Neural crest cell (in vitro differentiated cells): Measurements from ENCODE around the gene FBXL2. TPM values are rescaled to one million over a fixed set of nuclear protein-coding genes. Genes with fewer than 3 reads are reported as not detected.
A peak's percentile ranks its signal among the peaks of the same experiment; 100 is the strongest.
"Not testable (repeated sequence)": the region's sequence is repeated elsewhere in the genome, so short reads cannot be mapped to it uniquely, and the experiment has no call there.

Experiments
- DNase-seq: peaks from one replicate; pipeline ENCODE4 v3.0.0; 2021; ENCODE audit warnings: low read depth, mixed read lengths, low spot score
- H3K27ac Mint-ChIP-seq: one replicate; pipeline ENCODE4 v1.8.0; 2021; ENCODE audit warnings: mild to moderate bottlenecking, mixed read lengths; ENCODE audit not compliant: unreplicated experiment
- H3K27me3 Mint-ChIP-seq: 2 replicates; pipeline ENCODE4 v1.8.0; 2021; ENCODE audit warnings: low read depth, mild to moderate bottlenecking, mixed read lengths
- H3K36me3 Mint-ChIP-seq: 2 replicates; pipeline ENCODE4 v1.8.0; 2021; ENCODE audit warnings: low read depth, mild to moderate bottlenecking, mixed read lengths
- H3K4me1 Mint-ChIP-seq: 2 replicates; pipeline ENCODE4 v1.8.0; 2021; ENCODE audit warnings: mixed read lengths
- H3K4me3 Mint-ChIP-seq: one replicate; pipeline ENCODE4 v1.8.0; 2021; ENCODE audit warnings: mild to moderate bottlenecking, mixed read lengths
- H3K9me3 Mint-ChIP-seq: 2 replicates; pipeline ENCODE4 v1.8.0; 2021; ENCODE audit warnings: mixed read lengths
- total RNA-seq: library from RNA; stranded (reverse); gene quantifications from 2 replicates; pipeline ENCODE4 v1.2.1, GENCODE V29; 2021
- TF ChIP-seq, protein P1 (sequence below): fragments of 200-600 bp; sonication (generic); conservative IDR thresholded peaks from 2 replicates; pipeline ENCODE4 v1.5.0; 2021; ENCODE audit warnings: antibody characterized with exemption, mild to moderate bottlenecking

Gene FBXL2
- total RNA-seq, 1 donor from 2014 or later: 11.4 TPM

DNA sequence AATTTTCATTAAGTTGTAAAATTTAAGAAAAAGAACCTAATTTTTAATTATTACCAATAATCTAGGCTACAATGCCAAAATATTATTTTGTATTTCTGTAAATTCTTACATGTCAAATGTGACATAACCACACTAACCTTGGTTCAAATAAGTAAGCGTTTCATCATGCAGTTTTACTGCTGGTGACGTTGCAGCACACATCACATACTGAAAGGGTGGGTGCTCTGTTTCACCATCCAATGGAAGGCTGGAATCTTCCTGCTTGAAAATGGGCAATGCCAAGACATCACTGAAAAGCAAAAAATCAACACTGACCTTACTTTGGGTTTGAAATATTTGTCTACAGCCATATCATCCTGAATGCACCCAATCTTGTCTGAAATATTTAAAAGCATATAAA is 148.2 kb downstream of the FBXL2 start:
- no peak overlapping the region for H3K4me3 Mint-ChIP-seq
- TF ChIP-seq, protein P1, sequence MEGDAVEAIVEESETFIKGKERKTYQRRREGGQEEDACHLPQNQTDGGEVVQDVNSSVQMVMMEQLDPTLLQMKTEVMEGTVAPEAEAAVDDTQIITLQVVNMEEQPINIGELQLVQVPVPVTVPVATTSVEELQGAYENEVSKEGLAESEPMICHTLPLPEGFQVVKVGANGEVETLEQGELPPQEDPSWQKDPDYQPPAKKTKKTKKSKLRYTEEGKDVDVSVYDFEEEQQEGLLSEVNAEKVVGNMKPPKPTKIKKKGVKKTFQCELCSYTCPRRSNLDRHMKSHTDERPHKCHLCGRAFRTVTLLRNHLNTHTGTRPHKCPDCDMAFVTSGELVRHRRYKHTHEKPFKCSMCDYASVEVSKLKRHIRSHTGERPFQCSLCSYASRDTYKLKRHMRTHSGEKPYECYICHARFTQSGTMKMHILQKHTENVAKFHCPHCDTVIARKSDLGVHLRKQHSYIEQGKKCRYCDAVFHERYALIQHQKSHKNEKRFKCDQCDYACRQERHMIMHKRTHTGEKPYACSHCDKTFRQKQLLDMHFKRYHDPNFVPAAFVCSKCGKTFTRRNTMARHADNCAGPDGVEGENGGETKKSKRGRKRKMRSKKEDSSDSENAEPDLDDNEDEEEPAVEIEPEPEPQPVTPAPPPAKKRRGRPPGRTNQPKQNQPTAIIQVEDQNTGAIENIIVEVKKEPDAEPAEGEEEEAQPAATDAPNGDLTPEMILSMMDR: no peak
- DNase-seq: no peak
- no peaks in the 10 kb centered on the region for H3K9me3 Mint-ChIP-seq
- H3K27me3 Mint-ChIP-seq: no peaks in the 10 kb centered on the region
- peaks cover 11% of the 10 kb centered on the region for H3K36me3 Mint-ChIP-seq
- H3K27ac Mint-ChIP-seq: no peak overlapping the region
- peaks cover 33% of the 10 kb centered on the region for H3K4me1 Mint-ChIP-seq

DNA sequence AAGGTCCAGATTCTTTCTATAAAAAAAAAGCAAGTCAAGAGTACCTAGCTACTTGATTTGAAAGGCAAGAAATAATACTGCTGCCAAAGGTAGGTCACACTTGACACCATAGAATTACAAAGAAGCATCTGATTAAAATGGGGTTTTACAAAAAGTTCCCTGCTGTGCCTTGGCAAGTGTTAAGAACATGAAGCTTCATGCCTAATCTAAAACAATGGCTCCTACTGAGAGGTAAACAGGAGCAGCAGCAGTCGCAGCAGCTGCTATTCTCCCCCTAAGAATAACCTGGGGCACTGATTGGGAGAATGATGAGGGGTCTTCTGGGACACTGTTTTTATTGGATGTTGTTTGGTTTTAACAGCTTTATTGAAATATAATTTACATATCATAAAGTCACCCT is 148.8 kb downstream of the FBXL2 start:
- no peak for DNase-seq
- H3K9me3 Mint-ChIP-seq: no peaks in the 10 kb centered on the region
- TF ChIP-seq, protein P1: no peak
- peaks cover 38% of the 10 kb centered on the region for H3K4me1 Mint-ChIP-seq
- H3K4me3 Mint-ChIP-seq: no peak overlapping the region
- no peaks in the 10 kb centered on the region for H3K27me3 Mint-ChIP-seq
- H3K36me3 Mint-ChIP-seq: peaks cover 7% of the 10 kb centered on the region
- H3K27ac Mint-ChIP-seq: no peak overlapping the region

DNA sequence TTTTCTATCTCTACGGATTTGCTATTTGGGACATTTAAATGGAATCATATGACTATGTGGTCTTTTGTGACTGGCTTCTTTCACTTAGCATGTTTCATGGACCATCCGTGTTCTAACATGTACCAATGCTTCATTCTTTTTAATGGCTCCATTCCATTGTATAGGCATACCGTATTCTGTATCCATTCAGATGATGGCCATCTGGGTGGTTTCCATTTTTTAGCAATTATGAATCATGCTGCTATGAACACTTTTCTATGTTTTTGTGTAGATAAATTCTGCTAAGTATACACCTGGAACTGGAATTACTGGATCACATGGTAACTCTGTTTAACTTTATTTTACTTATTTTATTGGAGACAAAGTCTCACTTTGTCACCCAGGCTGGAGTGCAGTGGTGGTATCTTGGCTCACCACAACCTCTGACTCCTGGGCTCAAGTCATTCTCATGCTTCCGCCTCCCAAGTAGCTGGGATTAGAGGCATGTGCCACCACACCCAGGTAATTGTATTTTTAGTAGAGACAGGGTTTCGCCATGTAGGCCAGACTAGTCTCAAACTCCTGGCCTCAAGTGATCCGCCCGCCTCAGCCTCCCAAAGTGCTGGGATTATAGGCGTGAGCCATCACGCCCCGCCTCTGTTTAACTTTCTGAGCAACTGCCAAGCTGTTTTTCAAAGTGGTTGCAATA is 149.5 kb downstream of the FBXL2 start:
- no peaks in the 10 kb centered on the region for H3K9me3 Mint-ChIP-seq
- no peaks in the 10 kb centered on the region for H3K27me3 Mint-ChIP-seq
- no peak overlapping the region for H3K4me3 Mint-ChIP-seq
- TF ChIP-seq, protein P1: no peak
- H3K4me1 Mint-ChIP-seq: peaks cover 40% of the 10 kb centered on the region
- no peak overlapping the region for H3K27ac Mint-ChIP-seq
- DNase-seq: no peak
- peaks cover 6% of the 10 kb centered on the region for H3K36me3 Mint-ChIP-seq

DNA sequence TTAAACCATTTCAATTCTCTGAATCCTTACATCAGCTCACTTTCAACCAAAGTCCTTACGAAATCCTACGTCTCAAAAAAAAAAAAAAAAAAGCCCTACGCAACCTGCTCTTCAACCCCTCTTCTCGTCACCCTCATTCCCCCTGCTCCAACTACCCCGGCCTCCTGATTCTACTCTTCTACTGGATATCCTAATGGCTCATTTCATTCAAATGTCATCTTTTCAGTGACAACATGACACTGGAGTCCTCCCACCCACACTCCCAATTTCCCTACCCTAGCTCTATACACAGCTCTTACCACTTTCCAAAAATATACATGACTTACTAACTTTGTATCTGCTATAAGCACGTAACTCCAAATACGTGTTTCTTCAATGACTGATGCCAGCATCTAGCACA is 151.5 kb downstream of the FBXL2 start:
- H3K27me3 Mint-ChIP-seq: no peaks in the 10 kb centered on the region
- TF ChIP-seq, protein P1: no peak
- no peaks in the 10 kb centered on the region for H3K9me3 Mint-ChIP-seq
- no peak for DNase-seq
- H3K4me3 Mint-ChIP-seq: no peak overlapping the region
- H3K27ac Mint-ChIP-seq: peak overlapping the region; percentile 2
- H3K36me3 Mint-ChIP-seq: peaks cover under 1% of the 10 kb centered on the region
- H3K4me1 Mint-ChIP-seq: peaks cover 41% of the 10 kb centered on the region

DNA sequence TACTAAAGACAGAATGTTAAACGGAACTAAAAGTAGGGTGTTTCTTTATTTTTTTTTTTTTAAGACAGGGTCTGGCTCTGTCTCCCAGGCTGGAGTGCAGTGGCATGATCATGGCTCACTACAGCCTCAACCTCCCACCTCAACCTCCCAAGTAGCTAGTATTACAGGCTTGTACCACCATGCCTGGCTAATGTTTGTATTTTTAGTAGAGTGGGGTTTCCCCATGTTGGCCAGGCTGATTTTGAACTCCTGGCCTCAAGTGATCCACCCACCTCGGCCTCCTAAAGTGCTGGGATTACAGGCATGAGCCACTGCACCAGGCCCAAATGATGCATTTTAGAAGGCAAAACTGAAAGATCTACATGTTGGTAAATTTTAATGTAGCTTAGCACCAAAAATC is 152.1 kb downstream of the FBXL2 start:
- not testable (repeated sequence) for H3K27me3 Mint-ChIP-seq, H3K27ac Mint-ChIP-seq, H3K4me3 Mint-ChIP-seq, H3K9me3 Mint-ChIP-seq, H3K36me3 Mint-ChIP-seq, DNase-seq
- peaks cover 44% of the 10 kb centered on the region for H3K4me1 Mint-ChIP-seq

DNA sequence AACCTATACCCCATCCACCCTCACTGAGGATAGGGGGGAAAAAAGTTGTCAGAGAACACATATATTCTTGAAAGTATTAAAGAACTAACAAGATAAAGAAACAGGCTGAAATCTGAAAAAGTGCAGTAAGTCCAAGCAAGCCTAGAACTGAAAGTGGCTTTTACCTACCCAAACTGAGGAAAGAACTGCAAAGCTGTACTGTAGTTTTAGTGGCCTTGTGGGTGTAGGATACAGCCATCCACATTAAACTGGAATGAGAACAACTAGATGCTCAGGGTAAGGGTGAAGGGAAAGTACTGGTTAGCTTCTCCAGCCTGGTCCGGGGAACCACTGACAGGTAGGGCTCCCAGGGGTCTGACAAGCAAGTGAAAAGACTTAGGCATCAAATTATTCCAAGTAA is 152.8 kb downstream of the FBXL2 start:
- Mint-ChIP-seq H3K9me3 (no peaks in the 10 kb centered on the region), H3K27me3 (no peaks in the 10 kb centered on the region), H3K36me3 (no peaks in the 10 kb centered on the region), H3K27ac (no peak overlapping the region), H3K4me3 (no peak overlapping the region), H3K4me1 (peaks cover 44% of the 10 kb centered on the region)
- DNase-seq: no peak
- TF ChIP-seq, protein P1: no peak
